SU-DHL-6 (cell line): ENCODE results near the gene GATA3.
"Not testable (repeated sequence)": the region's sequence is repeated elsewhere in the genome, so short reads cannot be mapped to it uniquely, and the experiment has no call there.

ENCODE experiments used
- CTCF ChIP-seq: fragments of 200-600 bp; sonication (generic); IDR thresholded peaks from one replicate; pipeline ENCODE4 v1.5.1; 2017; ENCODE audit warnings: antibody characterized with exemption, mild to moderate bottlenecking, low read length, moderate library complexity; ENCODE audit not compliant: insufficient read depth, poor library complexity, severe bottlenecking
- EZH2phosphoT487 ChIP-seq: fragments of 200-600 bp; sonication (generic), shearing (Covaris generic); conservative IDR thresholded peaks from 2 replicates; pipeline ENCODE4 v1.6.1; 2018; ENCODE audit warnings: mild to moderate bottlenecking, antibody characterized with exemption, low read length, moderate library complexity, mixed read lengths

- TF ChIP-seq CTCF, EZH2phosphoT487: not testable (repeated sequence)
Measured at GRCh38 chr10:8031211-8031610, 23.3 kb upstream of the GATA3 start.
